Measurements from ENCODE around the gene VPS33A. TPM values are rescaled to one million over a fixed set of nuclear protein-coding genes. Genes with fewer than 3 reads are reported as not detected.

VPS33A gene
- polyA plus RNA-seq (2011; rRNA removed) (28.6 and 32.4 TPM in 2 replicates), polyA plus RNA-seq (2017; fragmentation: RNase III; extraction: RNeasy Plus Mini Kit Qiagen cat#74134 plus additional on column Dnase treatment) (19.5 to 20.4 TPM (median 19.9 TPM) in 3 replicates), polyA minus RNA-seq (2011; rRNA and poly(A)+ RNA removed) (13.5 and 14.3 TPM in 2 replicates)
- polyA plus RNA-seq (2012; cell fraction: cytosol; rRNA removed): 20.6 and 21.4 TPM in 2 replicates
- 18.2 and 21.0 TPM in 2 replicates for polyA plus RNA-seq (2012; cell fraction: nucleus; rRNA removed)

- Histone ChIP-seq H3K9me3 (no peaks in the 10 kb centered on the region), H3K4me3 (peak within 1 kb of the TSS; percentile 98), H3K27ac (peak within 1 kb of the TSS; percentile 94 to 95), H3K4me2 (peak within 1 kb of the TSS; percentile 96), H3K4me1 (peaks cover 10% of the 10 kb centered on the region; the same call in 1 of the 3 replicates)
- FAIRE-seq (peak; percentile 78), DNase-seq (ENCODE audit: low read depth in 1 of 2, low spot score in 1 of 2) (peak; percentile 98 to 99), ATAC-seq (peak; percentile 93 to 94)
- peak; percentile 54; the same call in 1 of the 2 replicates for TF ChIP-seq GATA3 (IDR thresholded peaks at IDR 0.05; ENCODE audit: borderline replicate concordance)
- peak; percentile 64; the same call in 1 of the 2 replicates for TF ChIP-seq PBX3 (IDR thresholded peaks at IDR 0.05)
- TF ChIP-seq ZFP36 (IDR thresholded peaks at IDR 0.05; ENCODE audit: borderline replicate concordance, partially characterized antibody): no peak
- peak; percentile 93 for TF ChIP-seq MAX (IDR thresholded peaks at IDR 0.05)
- TF ChIP-seq JUNB (IDR thresholded peaks at IDR 0.05): no peak
- peak; percentile 70; the same call in 1 of the 2 replicates for TF ChIP-seq HOXB5 (CRISPR knock-in tag; IDR thresholded peaks at IDR 0.05)
- peak; percentile 87; the same call in 1 of the 2 replicates for TF ChIP-seq FOXS1 (CRISPR knock-in tag; IDR thresholded peaks at IDR 0.05)
- TF ChIP-seq KDM5A (IDR thresholded peaks at IDR 0.05): peak; percentile 94
- TF ChIP-seq USF2 (IDR thresholded peaks at IDR 0.05): peak; percentile 100
- no peak for TF ChIP-seq FOSL2 (IDR thresholded peaks at IDR 0.05)
- TF ChIP-seq FOSL2 (CRISPR knock-in tag; IDR thresholded peaks at IDR 0.05): peak; percentile 54; the same call in 1 of the 2 replicates
- TF ChIP-seq EHF (CRISPR knock-in tag; IDR thresholded peaks at IDR 0.05): peak; percentile 91; the same call in 1 of the 2 replicates
- TF ChIP-seq, protein P1, sequence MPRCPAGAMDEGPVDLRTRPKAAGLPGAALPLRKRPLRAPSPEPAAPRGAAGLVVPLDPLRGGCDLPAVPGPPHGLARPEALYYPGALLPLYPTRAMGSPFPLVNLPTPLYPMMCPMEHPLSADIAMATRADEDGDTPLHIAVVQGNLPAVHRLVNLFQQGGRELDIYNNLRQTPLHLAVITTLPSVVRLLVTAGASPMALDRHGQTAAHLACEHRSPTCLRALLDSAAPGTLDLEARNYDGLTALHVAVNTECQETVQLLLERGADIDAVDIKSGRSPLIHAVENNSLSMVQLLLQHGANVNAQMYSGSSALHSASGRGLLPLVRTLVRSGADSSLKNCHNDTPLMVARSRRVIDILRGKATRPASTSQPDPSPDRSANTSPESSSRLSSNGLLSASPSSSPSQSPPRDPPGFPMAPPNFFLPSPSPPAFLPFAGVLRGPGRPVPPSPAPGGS (IDR thresholded peaks at IDR 0.05): peak; percentile 57; the same call in 1 of the 3 replicates
- peak; percentile 48; the same call in 1 of the 2 replicates for TF ChIP-seq BHLHE40 (IDR thresholded peaks at IDR 0.05; ENCODE audit: low read depth, low read length)
- TF ChIP-seq MAZ (IDR thresholded peaks at IDR 0.05; ENCODE audit: borderline replicate concordance, low read depth, low read length): no peak
- peak; percentile 30; the same call in 1 of the 2 replicates for TF ChIP-seq HDAC2 (IDR thresholded peaks at IDR 0.05)
- TF ChIP-seq RARB (CRISPR knock-in tag; IDR thresholded peaks at IDR 0.05): no peak
- TF ChIP-seq HEYL (CRISPR knock-in tag; IDR thresholded peaks at IDR 0.05): no peak
- no peak for TF ChIP-seq ZSCAN20 (CRISPR knock-in tag; IDR thresholded peaks at IDR 0.05)
- peak; percentile 91 for TF ChIP-seq PHF8 (IDR thresholded peaks at IDR 0.05; ENCODE audit: borderline replicate concordance, low read depth)
- TF ChIP-seq JUN (IDR thresholded peaks at IDR 0.05): peak; percentile 69 to 89
- peak; percentile 96 for TF ChIP-seq POLR2A (IDR thresholded peaks at IDR 0.05; ENCODE audit: low read length)
- no peak for TF ChIP-seq ESRRA (IDR thresholded peaks at IDR 0.05; ENCODE audit: borderline replicate concordance, low read length)
- TF ChIP-seq E2F6 (IDR thresholded peaks at IDR 0.05; ENCODE audit: borderline replicate concordance, low read depth): peak; percentile 39; the same call in 1 of the 2 replicates
- peak; percentile 93 for TF ChIP-seq NPAS2 (CRISPR knock-in tag; IDR thresholded peaks at IDR 0.05; ENCODE audit: borderline replicate concordance)
- ChIA-PET POLR2A (interaction anchor here (0.6 to 1.4 kb wide), 5 partner anchors 28 to 538 kb away, joined by 3 to 12 read pairs (median 4); partner anchors contain the start of gene DIABLO), CTCF (no interaction called here)
- WGBS (ENCODE audit: missing lambda C conversion rate): 1% methylated on average over 50 of the region's 56 CpGs
Measured at GRCh38 chr12:122266230-122266901, at the start of gene VPS33A. TSS of gene VPS33A (minus strand) at chr12:122266494. CDS start at chr12:122266408, 86 bp downstream.

All from A549 (cell line).